ENCODE data around the gene POLA2.

POLA2 gene

GRCh38 chr11:65215441-65216076, 46.2 kb upstream of the POLA2 start:
- Histone ChIP-seq H3K9me3 (no peaks in the 10 kb centered on the region), H3K27ac (no peak overlapping the region), H3K36me3 (peaks cover 28% of the 10 kb centered on the region), H3K4me3 (ENCODE audit: low read depth in 1 of 2, low read length in 1 of 2) (no peak overlapping the region), H3K4me1 (ENCODE audit: control insufficient read depth in 1 of 2, insufficient read depth in 1 of 2, low read depth in 1 of 2, low read length in 1 of 2) (peaks cover 53 to 56% of the 10 kb centered on the region in 2 experiments), H3K27me3 (no peaks in the 10 kb centered on the region)
- TF ChIP-seq CTCF (IDR thresholded peaks at IDR 0.05) = no peak

- Histone ChIP-seq H3K9me3 (no peaks in the 10 kb centered on the region), H3K27ac (no peak overlapping the region), H3K36me3 (peaks cover 15% of the 10 kb centered on the region), H3K27me3 (no peaks in the 10 kb centered on the region), H3K4me1 (ENCODE audit: control insufficient read depth in 1 of 2, insufficient read depth in 1 of 2, low read depth in 1 of 2, low read length in 1 of 2) (peaks cover 64 to 69% of the 10 kb centered on the region in 2 experiments), H3K4me3 (ENCODE audit: low read depth in 1 of 2, low read length in 1 of 2) (no peak overlapping the region)
- TF ChIP-seq CTCF (IDR thresholded peaks at IDR 0.05) = no peak
Observed at GRCh38 chr11:65216830-65217229, 44.9 kb upstream of the POLA2 start.

- Histone ChIP-seq H3K27ac (no peak overlapping the region), H3K36me3 (peaks cover 8% of the 10 kb centered on the region), H3K27me3 (no peaks in the 10 kb centered on the region), H3K9me3 (no peaks in the 10 kb centered on the region), H3K4me1 (ENCODE audit: control insufficient read depth in 1 of 2, insufficient read depth in 1 of 2, low read depth in 1 of 2, low read length in 1 of 2) (peaks cover 65 to 69% of the 10 kb centered on the region in 2 experiments), H3K4me3 (ENCODE audit: low read depth in 1 of 2, low read length in 1 of 2) (no peak overlapping the region)
- TF ChIP-seq CTCF (IDR thresholded peaks at IDR 0.05) = no peak
Observed at GRCh38 chr11:65217441-65218423, 44.0 kb upstream of the POLA2 start.

GRCh38 chr11:65218446-65218845, 43.3 kb upstream of the POLA2 start:
- TF ChIP-seq CTCF (IDR thresholded peaks at IDR 0.05) = no peak
- Histone ChIP-seq H3K4me1 (ENCODE audit: control insufficient read depth in 1 of 2, insufficient read depth in 1 of 2, low read depth in 1 of 2, low read length in 1 of 2) (peaks cover 65 to 69% of the 10 kb centered on the region in 2 experiments), H3K27ac (no peak overlapping the region), H3K4me3 (ENCODE audit: low read depth in 1 of 2, low read length in 1 of 2) (no peak overlapping the region), H3K27me3 (no peaks in the 10 kb centered on the region), H3K36me3 (peaks cover 8% of the 10 kb centered on the region), H3K9me3 (no peaks in the 10 kb centered on the region)

GRCh38 chr11:65219930-65220213, 41.9 kb upstream of the POLA2 start:
- H3K4me1 ChIP-seq (ENCODE audit: control insufficient read depth in 1 of 2, insufficient read depth in 1 of 2, low read depth in 1 of 2, low read length in 1 of 2) = peaks cover 60 to 66% of the 10 kb centered on the region in 2 experiments
- no peaks in the 10 kb centered on the region for H3K27me3 ChIP-seq
- H3K9me3 ChIP-seq = no peaks in the 10 kb centered on the region
- H3K27ac ChIP-seq = no peak overlapping the region
- no peak for TF ChIP-seq CTCF (IDR thresholded peaks at IDR 0.05)
- no peak overlapping the region for H3K4me3 ChIP-seq (ENCODE audit: low read depth in 1 of 2, low read length in 1 of 2)
- H3K36me3 ChIP-seq = peaks cover 8% of the 10 kb centered on the region
